IMR-90 (cell line): ENCODE results near the gene SMPDL3A. TPM values are rescaled to one million over a fixed set of nuclear protein-coding genes. Genes with fewer than 3 reads are reported as not detected.

ENCODE experiments used
- ATAC-seq: fragments of 200-7000 bp; cut with Tn5 transposase; 2 replicates; pipeline ENCODE4 v1.9.1; 2020; ENCODE audit warnings: low read depth, mild to moderate bottlenecking, moderate library complexity
- BruUV-seq: library from RNA; stranded (reverse); fragments of 400-500 nt; replicated peaks from 2 replicates; lab custom pipeline; 2021; lab: Mats Ljungman, UMichigan
- CTCF ChIA-PET: fragments of 300-600 bp; formaldehyde crosslinking; extraction: SDS; loops from one replicate; lab custom pipeline; 2021; ENCODE audit warnings: antibody characterized with exemption; lab: Yijun Ruan, JAX
- POLR2A ChIA-PET: fragments of 300-600 bp; sonication (Branson Sonifier 250); formaldehyde crosslinking; loops from one replicate; lab custom pipeline; 2022; ENCODE audit warnings: antibody characterized with exemption; ENCODE audit not compliant: unreplicated experiment; lab: Charles Lee
- DNase-seq: peaks from one replicate; pipeline ENCODE4 v3.0.0; 2013
- H2AFZ ChIP-seq: replicated peaks from 2 replicates; pipeline ENCODE3; 2013; ENCODE audit warnings: low read length, mild to moderate bottlenecking; ENCODE audit not compliant: poor library complexity
- H2AK5ac ChIP-seq: 2 replicates; pipeline ENCODE4 v1.6.1; 2013; ENCODE audit warnings: low read depth, low read length, inconsistent platforms
- H2AK9ac ChIP-seq: replicated peaks from 2 replicates; pipeline ENCODE3; 2013; ENCODE audit warnings: mild to moderate bottlenecking, low read depth, low read length, moderate library complexity; ENCODE audit not compliant: poor library complexity
- H2BK120ac ChIP-seq: 2 replicates; pipeline ENCODE4 v1.6.1; 2013; ENCODE audit warnings: low read depth, low read length, inconsistent platforms
- H2BK15ac ChIP-seq: 3 replicates; pipeline ENCODE4 v1.6.1; 2013; ENCODE audit warnings: low read depth, low read length, inconsistent platforms
- H2BK20ac ChIP-seq: 2 replicates; pipeline ENCODE4 v1.6.1; 2013; ENCODE audit warnings: low read depth, mild to moderate bottlenecking, inconsistent platforms, low read length, moderate library complexity
- H2BK5ac ChIP-seq: 2 replicates; pipeline ENCODE4 v1.6.1; 2013; ENCODE audit warnings: mild to moderate bottlenecking, low read depth, low read length, inconsistent platforms; ENCODE audit not compliant: poor library complexity, severe bottlenecking
- H3K14ac ChIP-seq: replicated peaks from 2 replicates; pipeline ENCODE4 v1.6.1; 2013; ENCODE audit warnings: low read depth, low read length, inconsistent platforms
- H3K18ac ChIP-seq: 2 replicates; pipeline ENCODE4 v1.6.1; 2013; ENCODE audit warnings: low read depth, low read length, control low read depth
- H3K23ac ChIP-seq: 2 replicates; pipeline ENCODE4 v1.6.1; 2013; ENCODE audit warnings: low read depth, low read length, inconsistent platforms
- H3K27ac ChIP-seq: 2 replicates; pipeline ENCODE4 v1.5.1; 2013; ENCODE audit warnings: mild to moderate bottlenecking, control low read depth, low read length; ENCODE audit not compliant: insufficient read depth
- H3K27me3 ChIP-seq: 2 replicates; pipeline ENCODE4 v1.6.1; 2013; ENCODE audit warnings: low read length; ENCODE audit not compliant: control insufficient read depth, insufficient read depth
- H3K36me3 ChIP-seq: 2 replicates; pipeline ENCODE4 v1.6.1; 2013; ENCODE audit warnings: low read length, mixed read lengths; ENCODE audit not compliant: control insufficient read depth, insufficient read depth
- H3K4ac ChIP-seq: 2 replicates; pipeline ENCODE4 v1.6.1; 2013; ENCODE audit warnings: low read depth, low read length, inconsistent platforms
- H3K4me1 ChIP-seq: 2 replicates; pipeline ENCODE4 v1.6.1; 2013; ENCODE audit warnings: low read length, mixed read lengths; ENCODE audit not compliant: control insufficient read depth, insufficient read depth
- H3K4me2 ChIP-seq: 2 replicates; pipeline ENCODE4 v1.6.1; 2013; ENCODE audit warnings: low read depth, mild to moderate bottlenecking, control low read depth, low read length, moderate library complexity
- H3K4me3 ChIP-seq: 2 replicates; pipeline ENCODE4 v1.5.1; 2013; ENCODE audit warnings: low read depth, mild to moderate bottlenecking, control low read depth, low read length, moderate library complexity; ENCODE audit not compliant: insufficient read depth
- H3K56ac ChIP-seq: 2 replicates; pipeline ENCODE4 v1.6.1; 2013; ENCODE audit warnings: low read length, inconsistent platforms; ENCODE audit not compliant: insufficient read depth; ENCODE audit errors: extremely low read depth
- H3K79me1 ChIP-seq, 2 experiments: 2 replicates each; pipeline ENCODE4 v1.6.1; 2013; ENCODE audit warnings: low read length in 2 of 2, inconsistent platforms in 1 of 2, low read depth in 1 of 2
- H3K9ac ChIP-seq: 2 replicates; pipeline ENCODE4 v1.6.1; 2013; ENCODE audit warnings: low read depth, low read length, control low read depth
- H3K9me1 ChIP-seq: 2 replicates; pipeline ENCODE4 v1.6.1; 2013; ENCODE audit warnings: low read length, inconsistent platforms; ENCODE audit not compliant: insufficient read depth
- H3K9me3 ChIP-seq: 2 replicates; pipeline ENCODE4 v1.6.1; 2013; ENCODE audit warnings: low read length; ENCODE audit not compliant: control insufficient read depth, insufficient read depth
- H4K20me1 ChIP-seq: 2 replicates; pipeline ENCODE4 v1.6.1; 2013; ENCODE audit warnings: low read length, inconsistent platforms; ENCODE audit not compliant: insufficient read depth
- H4K5ac ChIP-seq: 2 replicates; pipeline ENCODE4 v1.6.1; 2013; ENCODE audit warnings: mild to moderate bottlenecking, low read depth, low read length, control low read depth
- H4K8ac ChIP-seq, 2 experiments: 2 replicates each; pipeline ENCODE4 v1.6.1; 2013; ENCODE audit warnings: low read depth in 2 of 2, low read length in 2 of 2, control low read depth in 1 of 2, inconsistent platforms in 1 of 2
- H4K91ac ChIP-seq: 2 replicates; pipeline ENCODE4 v1.6.1; 2013; ENCODE audit warnings: low read depth, low read length, inconsistent platforms; ENCODE audit not compliant: insufficient read depth
- CEBPB ChIP-seq: IDR thresholded peaks from 2 replicates; pipeline ENCODE4 v1.6.1; 2012; ENCODE audit warnings: low read depth, low read length, improper control_type of control experiment
- ELK1 ChIP-seq: fragments of 150-350 bp; IDR thresholded peaks from 2 replicates; pipeline ENCODE4 v1.6.1; 2016; ENCODE audit warnings: low read depth, mild to moderate bottlenecking, low read length, moderate library complexity, borderline replicate concordance
- MAFK ChIP-seq: IDR thresholded peaks from 2 replicates; pipeline ENCODE4 v1.6.1; 2012; ENCODE audit warnings: low read depth, low read length, improper control_type of control experiment
- MAZ ChIP-seq: IDR thresholded peaks from 2 replicates; pipeline ENCODE4 v1.6.1; 2012; ENCODE audit warnings: low read depth, mild to moderate bottlenecking, low read length, improper control_type of control experiment, moderate library complexity, borderline replicate concordance
- MXI1 ChIP-seq: IDR thresholded peaks from 2 replicates; pipeline ENCODE4 v1.6.1; 2012; ENCODE audit warnings: low read depth, mild to moderate bottlenecking, low read length, moderate library complexity, borderline replicate concordance
- NFE2L2 ChIP-seq: fragments of 150-350 bp; IDR thresholded peaks from 2 replicates; pipeline ENCODE4 v1.6.1; 2016; ENCODE audit warnings: low read depth, mild to moderate bottlenecking, low read length
- POLR2A ChIP-seq: IDR thresholded peaks from 2 replicates; pipeline ENCODE4 v1.6.1; 2012; ENCODE audit warnings: mild to moderate bottlenecking, low read depth, low read length
- RAD21 ChIP-seq: IDR thresholded peaks from 2 replicates; pipeline ENCODE4 v1.6.1; 2012; ENCODE audit warnings: low read length, improper control_type of control experiment
- RCOR1 ChIP-seq: IDR thresholded peaks from 2 replicates; pipeline ENCODE4 v1.6.1; 2012; ENCODE audit warnings: mild to moderate bottlenecking, low read length, improper control_type of control experiment; ENCODE audit not compliant: insufficient replicate concordance
- RFX5 ChIP-seq: IDR thresholded peaks from 2 replicates; pipeline ENCODE4 v1.8.0; 2012; ENCODE audit warnings: low read depth, mild to moderate bottlenecking, low read length, moderate library complexity
- SMC3 ChIP-seq: fragments of 150-350 bp; IDR thresholded peaks from 2 replicates; pipeline ENCODE4 v1.6.1; 2016; ENCODE audit warnings: low read depth, mild to moderate bottlenecking, antibody characterized with exemption, low read length, moderate library complexity
- WGBS, 2 experiments: methylation state at CpG; one replicate each; pipeline versions ENCODE4 v1.1.5 to v1.1.7; 2013; ENCODE audit warnings: missing lambda C conversion rate in 2 of 2; ENCODE audit not compliant: insufficient read length in 1 of 2; ENCODE audit errors: extremely low coverage in 2 of 2; 5-methylcytosine and 5-hydroxymethylcytosine counted together
- dilution Hi-C: fragments of 300-500 bp; cut with HindIII; formaldehyde crosslinking; loops from one replicate; pipeline ENCODE4 v1.14.3; 2018; ENCODE audit warnings: low sequenced_read_pairs; ENCODE audit not compliant: unreplicated experiment
- in situ Hi-C: fragments of 300-500 bp; cut with MboI; formaldehyde crosslinking; loops from 3 replicates; pipeline ENCODE4 v1.14.3; 2019; ENCODE audit warnings: low sequenced_read_pairs, inconsistent platforms, mixed read lengths
- intact Hi-C: fragments of 100-400 bp; cut with micrococcal nuclease; formaldehyde crosslinking; loops from 2 replicates; pipeline ENCODE4 v1.10.0; 2022
- polyA plus RNA-seq, 3 experiments: library from polyadenylated mRNA; depleted of rRNA; stranded (reverse); fragments of >200 nt; gene quantifications; 2 replicates each; pipeline ENCODE4 v1.2.3, GENCODE V29; 2012; ENCODE audit warnings: low replicate concordance in 1 of 3
- total RNA-seq: library from RNA; depleted of rRNA; stranded (reverse); fragments of >200 nt; gene quantifications from 2 replicates; pipeline ENCODE4 v1.2.3, GENCODE V29; 2012
- TF ChIP-seq, protein P1 (sequence below): conservative IDR thresholded peaks from 2 replicates; pipeline ENCODE4 v1.5.1; 2012; ENCODE audit warnings: mild to moderate bottlenecking, low read depth, low read length, improper control_type of control experiment

The SMPDL3A gene
- total and polyA plus RNA-seq, 2 of the 4 experiments (the other 2 are of a cell fraction), result 9.9 to 14.2 TPM

- Histone ChIP-seq H4K5ac (no peak overlapping the region), H4K91ac (no peak overlapping the region), H3K4me1 (peaks cover 2% of the 10 kb centered on the region; the same call in 1 of the 2 replicates), H2BK20ac (no peak overlapping the region), H2BK120ac (no peak overlapping the region), H4K20me1 (no peaks in the 10 kb centered on the region), H3K18ac (no peak overlapping the region), H3K36me3 (no peaks in the 10 kb centered on the region), H3K9me1 (no peaks in the 10 kb centered on the region), H3K27ac (no peak overlapping the region), H3K4ac (no peak overlapping the region), H3K4me2 (no peak overlapping the region), H3K79me1 (no peaks in the 10 kb centered on the region), H3K4me3 (no peak overlapping the region), H2BK15ac (no peak overlapping the region), H3K9me3 (no peaks in the 10 kb centered on the region), H3K14ac (no peak overlapping the region), H3K9ac (no peak overlapping the region), H3K56ac (no peak overlapping the region), H2AFZ (no peak overlapping the region), H2BK5ac (no peak overlapping the region), H3K27me3 (peaks cover 7% of the 10 kb centered on the region), H4K8ac (no peak overlapping the region), H3K23ac (no peak overlapping the region), H2AK5ac (no peak overlapping the region), H2AK9ac (no peak overlapping the region)
- no peak for ATAC-seq
- WGBS, 2 experiments, result no CpG with 5 or more reads among the region's 4 CpGs
- intact Hi-C loops, result loop anchor here (5.0 kb wide), 1 partner anchor 38 kb away; the partner anchor contains the start of gene SMPDL3A
- POLR2A ChIA-PET, result no interaction called here
- CTCF ChIA-PET, result interaction anchor here (0.9 to 1.0 kb wide), 3 partner anchors 18 to 41 kb away, joined by 3 to 5 read pairs (median 4); no protein-coding TSS in a partner anchor
- no peak for DNase-seq
- TF ChIP-seq SMC3 (no peak), RCOR1 (no peak), MAFK (no peak), NFE2L2 (no peak), RFX5 (no peak), POLR2A (no peak), MAZ (no peak), RAD21 (no peak), CEBPB (no peak), MXI1 (no peak), ELK1 (no peak)
- TF ChIP-seq, protein P1, sequence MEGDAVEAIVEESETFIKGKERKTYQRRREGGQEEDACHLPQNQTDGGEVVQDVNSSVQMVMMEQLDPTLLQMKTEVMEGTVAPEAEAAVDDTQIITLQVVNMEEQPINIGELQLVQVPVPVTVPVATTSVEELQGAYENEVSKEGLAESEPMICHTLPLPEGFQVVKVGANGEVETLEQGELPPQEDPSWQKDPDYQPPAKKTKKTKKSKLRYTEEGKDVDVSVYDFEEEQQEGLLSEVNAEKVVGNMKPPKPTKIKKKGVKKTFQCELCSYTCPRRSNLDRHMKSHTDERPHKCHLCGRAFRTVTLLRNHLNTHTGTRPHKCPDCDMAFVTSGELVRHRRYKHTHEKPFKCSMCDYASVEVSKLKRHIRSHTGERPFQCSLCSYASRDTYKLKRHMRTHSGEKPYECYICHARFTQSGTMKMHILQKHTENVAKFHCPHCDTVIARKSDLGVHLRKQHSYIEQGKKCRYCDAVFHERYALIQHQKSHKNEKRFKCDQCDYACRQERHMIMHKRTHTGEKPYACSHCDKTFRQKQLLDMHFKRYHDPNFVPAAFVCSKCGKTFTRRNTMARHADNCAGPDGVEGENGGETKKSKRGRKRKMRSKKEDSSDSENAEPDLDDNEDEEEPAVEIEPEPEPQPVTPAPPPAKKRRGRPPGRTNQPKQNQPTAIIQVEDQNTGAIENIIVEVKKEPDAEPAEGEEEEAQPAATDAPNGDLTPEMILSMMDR, result no peak
- dilution Hi-C loops, result no loop called here
- BruUV-seq, result no TSS peak
- in situ Hi-C loops, result no loop called here
Observed at GRCh38 chr6:122749451-122750050, 39.5 kb upstream of the SMPDL3A start.
